Thoracic aorta (tissue), 2 donors: ENCODE measurements around the gene FLAD1. TPM values are rescaled to one million over a fixed set of nuclear protein-coding genes. Genes with fewer than 3 reads are reported as not detected.

Experiments
- ATAC-seq: fragments of 150-250 bp; one replicate; pipeline ENCODE4 v1.8.0; 2017; ENCODE audit warnings: low read depth; ENCODE audit not compliant: insufficient number of reproducible peaks, low FRiP score
- DNase-seq: peaks from one replicate; pipeline ENCODE4 v3.0.0-alpha.2; 2020; ENCODE audit warnings: low spot score
- H3K27ac ChIP-seq, 2 donors: fragments of 200-600 bp; sonication (generic); 1 replicate in 1 of 2; 2 replicates in 1 of 2; pipeline ENCODE4 v1.5.1; 2016; ENCODE audit warnings: mild to moderate bottlenecking in 2 of 2, moderate library complexity in 2 of 2
- H3K27me3 ChIP-seq: fragments of 200-600 bp; sonication (generic); replicated peaks from 2 replicates; pipeline ENCODE4 v1.6.0; 2016; ENCODE audit warnings: mild to moderate bottlenecking; ENCODE audit not compliant: insufficient read depth
- H3K36me3 ChIP-seq: fragments of 200-600 bp; sonication (generic); one replicate; pipeline ENCODE4 v1.5.1; 2016
- H3K4me1 ChIP-seq, 2 donors: fragments of 200-600 bp; sonication (generic); 1 replicate in 1 of 2; 2 replicates in 1 of 2; pipeline versions ENCODE4 v1.5.1 to v1.6.0; 2016; ENCODE audit warnings: low read depth in 2 of 2, mild to moderate bottlenecking in 1 of 2; ENCODE audit not compliant: control insufficient read depth in 1 of 2
- H3K4me3 ChIP-seq: fragments of 200-600 bp; sonication (generic); 2 replicates; pipeline ENCODE4 v1.5.1; 2016; ENCODE audit warnings: mild to moderate bottlenecking
- H3K9me3 ChIP-seq: fragments of 200-600 bp; sonication (generic); 2 replicates; pipeline ENCODE4 v1.5.1; 2016
- total RNA-seq, 2 donors: library from RNA; depleted of rRNA; stranded (reverse); fragments of >200 nt; gene quantifications; one replicate each; pipeline versions ENCODE4 v1.1.0 to v1.2.3, GENCODE V29; 2016
- TF ChIP-seq, protein P1 (sequence below): fragments of 200-600 bp; sonication (generic); IDR thresholded peaks from one replicate; pipeline ENCODE4 v1.5.1; 2019; ENCODE audit warnings: antibody characterized with exemption

The FLAD1 gene
- total RNA-seq, 2 donors from 2014 or later: 23.8 to 27.2 TPM

DNA sequence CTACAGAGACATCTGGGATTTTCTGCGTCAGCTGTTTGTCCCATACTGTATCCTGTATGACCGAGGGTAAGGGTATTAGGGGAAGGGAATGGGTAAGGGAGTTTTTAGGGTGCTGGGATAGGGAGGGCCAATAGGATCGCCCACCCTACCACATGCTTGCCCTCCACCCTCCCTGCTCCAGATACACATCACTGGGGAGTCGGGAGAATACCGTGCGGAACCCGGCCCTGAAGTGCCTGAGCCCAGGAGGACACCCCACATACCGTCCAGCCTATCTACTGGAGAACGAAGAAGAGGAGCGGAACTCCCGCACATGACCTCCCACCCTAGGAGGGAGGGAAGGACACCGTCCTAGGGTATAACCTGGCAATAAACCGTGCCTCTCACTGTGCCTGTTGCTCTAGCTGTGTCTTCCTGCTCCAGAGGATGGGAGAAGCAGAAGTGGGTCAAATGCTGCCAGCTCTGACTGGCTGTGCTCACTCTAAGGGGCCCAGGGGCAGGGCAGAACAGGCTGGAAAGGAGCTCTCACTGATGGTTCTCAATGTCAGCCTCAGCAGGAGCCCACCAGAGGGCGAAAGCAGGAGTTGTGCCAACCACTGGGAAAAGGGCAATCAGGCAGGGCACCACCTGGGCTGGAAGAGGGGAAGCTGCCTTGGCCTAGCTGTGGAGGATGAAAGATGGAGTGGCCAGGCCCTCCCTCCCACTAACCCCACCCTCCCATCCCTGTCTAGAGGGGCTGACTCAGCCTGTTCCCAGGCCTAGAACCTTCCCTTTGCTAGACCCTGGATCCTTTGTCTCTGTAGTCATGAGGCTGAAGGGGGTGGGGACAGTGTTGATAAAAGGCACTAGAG is 9.8 kb downstream of the FLAD1 start:
- ATAC-seq: no peak
- TF ChIP-seq, protein P1, sequence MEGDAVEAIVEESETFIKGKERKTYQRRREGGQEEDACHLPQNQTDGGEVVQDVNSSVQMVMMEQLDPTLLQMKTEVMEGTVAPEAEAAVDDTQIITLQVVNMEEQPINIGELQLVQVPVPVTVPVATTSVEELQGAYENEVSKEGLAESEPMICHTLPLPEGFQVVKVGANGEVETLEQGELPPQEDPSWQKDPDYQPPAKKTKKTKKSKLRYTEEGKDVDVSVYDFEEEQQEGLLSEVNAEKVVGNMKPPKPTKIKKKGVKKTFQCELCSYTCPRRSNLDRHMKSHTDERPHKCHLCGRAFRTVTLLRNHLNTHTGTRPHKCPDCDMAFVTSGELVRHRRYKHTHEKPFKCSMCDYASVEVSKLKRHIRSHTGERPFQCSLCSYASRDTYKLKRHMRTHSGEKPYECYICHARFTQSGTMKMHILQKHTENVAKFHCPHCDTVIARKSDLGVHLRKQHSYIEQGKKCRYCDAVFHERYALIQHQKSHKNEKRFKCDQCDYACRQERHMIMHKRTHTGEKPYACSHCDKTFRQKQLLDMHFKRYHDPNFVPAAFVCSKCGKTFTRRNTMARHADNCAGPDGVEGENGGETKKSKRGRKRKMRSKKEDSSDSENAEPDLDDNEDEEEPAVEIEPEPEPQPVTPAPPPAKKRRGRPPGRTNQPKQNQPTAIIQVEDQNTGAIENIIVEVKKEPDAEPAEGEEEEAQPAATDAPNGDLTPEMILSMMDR: no peak
- Histone ChIP-seq H3K4me1 (no peaks in the 10 kb centered on the region), H3K27me3 (no peaks in the 10 kb centered on the region), H3K36me3 (peaks cover 10% of the 10 kb centered on the region), H3K4me3 (no peak overlapping the region), H3K9me3 (no peaks in the 10 kb centered on the region), H3K27ac (no peak overlapping the region)
- no peak for DNase-seq

DNA sequence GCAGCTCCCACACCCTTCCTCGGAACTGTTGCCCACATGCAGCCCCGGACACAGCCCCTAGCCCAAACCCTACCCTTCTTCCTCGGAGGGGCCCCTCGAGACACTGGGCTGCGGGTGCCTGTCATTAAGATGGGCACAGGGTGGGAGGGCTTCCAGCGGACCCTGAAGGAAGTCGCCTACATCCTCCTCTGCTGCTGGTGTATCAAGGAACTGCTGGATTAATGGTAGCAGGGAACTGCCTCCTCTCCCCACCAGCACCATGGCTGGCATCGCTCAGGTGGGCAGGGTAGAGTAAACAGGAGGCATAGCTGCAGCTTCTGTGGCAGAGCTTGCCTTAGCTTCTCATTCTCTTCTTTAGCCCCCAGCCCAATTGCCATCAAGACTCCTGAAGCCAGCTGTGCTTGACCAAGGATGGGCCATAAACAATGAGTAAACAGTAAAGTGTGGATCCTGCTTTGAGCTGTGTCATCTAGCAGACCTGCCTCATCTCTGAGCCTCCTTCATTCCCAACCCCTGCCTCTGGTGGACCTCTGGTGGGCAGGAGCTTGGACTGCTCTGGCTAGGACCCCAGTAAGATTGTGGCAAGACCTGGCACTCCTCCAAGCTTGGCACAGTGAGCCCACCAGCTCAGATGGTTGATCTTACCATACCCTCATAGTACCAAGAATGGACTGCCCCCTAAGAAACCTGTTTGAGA is 10.6 kb downstream of the FLAD1 start, which contains the start of gene LENEP:
Gene LENEP (plus strand): TSS at position 15 of the 697 bp plus-strand sequence. CDS start 22 bp downstream, at position 37.
- Histone ChIP-seq H3K27me3 (no peaks in the 10 kb centered on the region), H3K27ac (no peak within 1 kb of the TSS), H3K4me3 (no peak within 1 kb of the TSS), H3K36me3 (peaks cover 6% of the 10 kb centered on the region), H3K4me1 (peaks cover 0 to 1% of the 10 kb centered on the region in 2 donors), H3K9me3 (no peaks in the 10 kb centered on the region)
- ATAC-seq: no peak
- TF ChIP-seq, protein P1: no peak
- DNase-seq: no peak

DNA sequence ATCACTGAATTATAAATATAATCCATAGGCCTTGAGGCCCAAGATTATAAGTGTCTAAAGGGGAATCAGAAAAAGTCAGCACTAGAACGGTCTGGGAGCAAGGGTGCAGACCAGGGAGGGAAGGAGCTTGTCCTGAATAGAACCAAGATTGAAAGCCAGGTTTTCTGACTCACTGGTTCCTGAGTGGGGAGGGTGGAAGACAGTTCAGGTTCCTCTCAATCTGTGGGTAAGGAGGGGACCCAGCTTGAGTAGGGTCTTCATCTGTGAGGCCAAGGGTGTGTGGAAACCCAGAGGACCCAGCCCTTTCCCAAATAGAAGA is 11.1 kb downstream of the FLAD1 start:
- no peak overlapping the region for H3K4me3 ChIP-seq
- no peaks in the 10 kb centered on the region for H3K27me3 ChIP-seq
- TF ChIP-seq, protein P1: no peak
- H3K9me3 ChIP-seq: no peaks in the 10 kb centered on the region
- no peak overlapping the region for H3K27ac ChIP-seq
- H3K4me1 ChIP-seq: peaks cover 3 to 6% of the 10 kb centered on the region in 2 donors
- no peak for ATAC-seq
- no peak for DNase-seq
- H3K36me3 ChIP-seq: peaks cover 6% of the 10 kb centered on the region

DNA sequence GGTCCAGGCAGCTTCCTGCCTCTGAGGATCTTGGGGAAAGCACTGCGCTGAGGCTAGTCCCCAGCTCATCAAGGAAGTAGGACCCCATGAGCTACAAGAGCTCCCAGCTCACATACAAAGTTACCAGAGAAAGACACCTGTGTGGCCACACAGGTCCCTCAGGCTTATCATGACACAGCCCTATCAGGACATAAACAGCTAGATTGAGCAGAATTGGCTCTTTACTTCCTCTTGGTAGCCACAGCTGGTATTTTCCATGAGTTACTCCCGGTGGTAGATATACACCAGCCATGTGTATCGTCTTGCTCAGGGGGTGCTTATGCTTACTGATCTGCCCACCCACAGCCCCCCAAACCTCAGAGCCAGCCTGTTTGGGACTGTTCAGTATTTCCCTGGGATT is 11.4 kb downstream of the FLAD1 start:
- no peak for DNase-seq
- ATAC-seq: no peak

More for the DNA sequence above, 11.4 kb downstream of the FLAD1 start:
- no peak overlapping the region for H3K27ac ChIP-seq
- TF ChIP-seq, protein P1: no peak
- H3K9me3 ChIP-seq: no peaks in the 10 kb centered on the region
- H3K4me3 ChIP-seq: no peak overlapping the region
- peaks cover 7 to 10% of the 10 kb centered on the region in 2 donors for H3K4me1 ChIP-seq
- peaks cover 6% of the 10 kb centered on the region for H3K36me3 ChIP-seq
- H3K27me3 ChIP-seq: no peaks in the 10 kb centered on the region
